WERI-Rb-1 (cell line): Measurements from ENCODE around the gene LRRN4.
"Not testable (repeated sequence)": the region's sequence is repeated elsewhere in the genome, so short reads cannot be mapped to it uniquely, and the experiment has no call there.

Source experiments
- DNase-seq: peaks from one replicate; pipeline ENCODE4 v3.0.0-alpha.2; 2020
- H3K27ac ChIP-seq: fragments of 250-450 bp; sonication (Bioruptor Pico); 2 replicates; pipeline ENCODE4 v1.5.1; 2020; ENCODE audit warnings: mild to moderate bottlenecking, moderate library complexity
- H3K27me3 ChIP-seq: fragments of 250-450 bp; sonication (Bioruptor Pico); 2 replicates; pipeline ENCODE4 v1.5.1; 2021; ENCODE audit warnings: mild to moderate bottlenecking, low read depth, moderate library complexity; ENCODE audit not compliant: insufficient read depth, severe bottlenecking
- H3K36me3 ChIP-seq: fragments of 250-450 bp; sonication (Bioruptor Pico); 2 replicates; pipeline ENCODE4 v1.5.1; 2020; ENCODE audit warnings: mild to moderate bottlenecking, moderate library complexity
- H3K4me3 ChIP-seq: 2 replicates; pipeline ENCODE4 v1.5.1; 2011; ENCODE audit warnings: low read depth, mild to moderate bottlenecking, control low read depth, low read length
- H3K9me3 ChIP-seq: fragments of 250-450 bp; sonication (Bioruptor Pico); 2 replicates; pipeline ENCODE4 v1.5.1; 2021; ENCODE audit warnings: mild to moderate bottlenecking, moderate library complexity; ENCODE audit not compliant: severe bottlenecking
- CTCF ChIP-seq: IDR thresholded peaks from 2 replicates; pipeline ENCODE4 v1.5.1; 2011; ENCODE audit warnings: low read depth, mild to moderate bottlenecking, control low read depth, inconsistent platforms, low read length

LRRN4 gene

DNA sequence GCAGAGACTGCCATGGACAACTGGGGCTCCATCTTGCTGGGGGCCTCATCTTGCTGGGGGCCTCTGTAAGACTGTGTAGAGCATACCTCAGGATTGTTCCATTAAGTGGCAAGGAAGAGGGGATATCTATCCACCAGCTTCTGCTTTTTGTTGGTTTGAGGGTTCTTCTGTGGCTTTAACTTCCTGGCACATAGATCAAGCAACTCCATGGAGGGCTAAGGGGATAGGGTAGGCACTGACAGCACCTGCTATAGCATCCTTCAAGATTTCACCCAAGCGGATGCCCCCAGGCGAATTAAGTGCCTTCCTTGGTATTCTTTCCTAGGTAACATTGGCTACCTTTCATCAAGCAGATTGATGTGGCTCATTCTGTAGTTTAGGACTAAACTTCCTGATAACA is 3.8 kb upstream of the LRRN4 start:
- TF ChIP-seq CTCF = no peak
- Histone ChIP-seq H3K4me3 (no peak overlapping the region), H3K27me3 (no peaks in the 10 kb centered on the region)

DNA sequence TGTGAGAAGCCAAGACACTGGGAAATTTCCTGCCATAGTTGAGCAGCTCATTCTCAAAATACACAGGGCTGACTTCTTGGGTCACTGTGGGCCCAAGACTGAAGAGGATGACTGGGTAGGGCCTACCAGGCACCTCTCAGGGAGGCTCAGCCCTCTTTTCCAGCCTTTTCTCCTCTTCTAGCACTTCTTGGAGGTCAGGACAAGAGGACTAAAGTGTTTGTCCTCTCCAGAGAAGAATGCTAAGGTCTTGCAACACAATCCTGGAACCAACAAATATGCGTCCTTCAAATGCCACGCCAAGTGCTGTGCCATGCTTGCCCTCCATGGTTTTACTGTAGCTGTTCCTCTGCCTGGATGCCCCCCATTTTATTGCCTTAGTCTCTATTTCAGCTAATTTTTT is 3.3 kb upstream of the LRRN4 start:
- Histone ChIP-seq H3K4me3 (no peak overlapping the region), H3K9me3 (no peaks in the 10 kb centered on the region), H3K27ac (no peak overlapping the region), H3K27me3 (no peaks in the 10 kb centered on the region), H3K36me3 (no peaks in the 10 kb centered on the region)
- TF ChIP-seq CTCF = no peak
- no peak for DNase-seq

More for the DNA sequence above, 3.8 kb upstream of the LRRN4 start:
- H3K9me3 ChIP-seq = no peaks in the 10 kb centered on the region
- DNase-seq = no peak
- H3K36me3 ChIP-seq = no peaks in the 10 kb centered on the region
- H3K27ac ChIP-seq = no peak overlapping the region

- TF ChIP-seq CTCF = no peak
- DNase-seq = no peak
- Histone ChIP-seq H3K36me3 (no peaks in the 10 kb centered on the region), H3K27me3 (no peaks in the 10 kb centered on the region), H3K9me3 (no peaks in the 10 kb centered on the region), H3K27ac (no peak overlapping the region), H3K4me3 (no peak overlapping the region)
Observed at GRCh38 chr20:6055981-6056569, 2.2 kb upstream of the LRRN4 start.

DNA sequence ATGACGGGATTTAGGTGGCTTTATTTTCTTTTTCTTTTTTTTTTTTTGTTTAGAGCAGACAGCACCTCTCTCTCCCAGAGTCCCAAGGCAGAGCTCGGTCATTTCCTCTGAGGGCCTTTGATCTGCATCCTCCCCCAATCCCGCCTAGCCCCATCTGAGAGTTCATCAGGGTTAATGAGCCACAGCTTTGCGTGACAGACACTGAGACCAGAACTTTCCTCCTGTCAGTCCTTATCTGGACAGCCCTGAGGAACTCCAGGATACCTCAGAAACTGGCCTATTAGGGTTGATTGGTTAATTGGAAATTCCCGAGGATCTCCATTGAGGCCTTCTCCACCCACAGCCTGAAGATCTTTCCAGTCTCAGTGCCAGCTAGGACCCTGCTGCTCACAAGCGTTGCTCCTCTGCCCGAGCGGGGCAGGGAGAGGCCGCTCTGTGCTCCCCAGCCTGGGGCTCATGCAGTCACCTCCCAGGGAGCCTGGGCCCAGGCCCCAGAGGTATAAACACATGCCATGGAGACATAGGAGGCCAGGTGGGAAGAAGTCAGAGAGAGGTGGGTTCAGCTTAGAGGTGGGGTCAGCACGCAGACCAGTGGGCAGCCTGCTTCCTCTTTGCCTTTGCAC is 1.4 kb upstream of the LRRN4 start:
- DNase-seq = no peak
- Histone ChIP-seq H3K9me3 (no peaks in the 10 kb centered on the region), H3K27ac (no peak overlapping the region), H3K27me3 (no peaks in the 10 kb centered on the region), H3K4me3 (no peak overlapping the region), H3K36me3 (no peaks in the 10 kb centered on the region)
- TF ChIP-seq CTCF = no peak

- not testable (repeated sequence) for H3K27ac ChIP-seq, H3K4me3 ChIP-seq, H3K36me3 ChIP-seq, H3K27me3 ChIP-seq, H3K9me3 ChIP-seq, DNase-seq
Observed at GRCh38 chr20:6054689-6055051, 810 bp upstream of the LRRN4 start.

DNA sequence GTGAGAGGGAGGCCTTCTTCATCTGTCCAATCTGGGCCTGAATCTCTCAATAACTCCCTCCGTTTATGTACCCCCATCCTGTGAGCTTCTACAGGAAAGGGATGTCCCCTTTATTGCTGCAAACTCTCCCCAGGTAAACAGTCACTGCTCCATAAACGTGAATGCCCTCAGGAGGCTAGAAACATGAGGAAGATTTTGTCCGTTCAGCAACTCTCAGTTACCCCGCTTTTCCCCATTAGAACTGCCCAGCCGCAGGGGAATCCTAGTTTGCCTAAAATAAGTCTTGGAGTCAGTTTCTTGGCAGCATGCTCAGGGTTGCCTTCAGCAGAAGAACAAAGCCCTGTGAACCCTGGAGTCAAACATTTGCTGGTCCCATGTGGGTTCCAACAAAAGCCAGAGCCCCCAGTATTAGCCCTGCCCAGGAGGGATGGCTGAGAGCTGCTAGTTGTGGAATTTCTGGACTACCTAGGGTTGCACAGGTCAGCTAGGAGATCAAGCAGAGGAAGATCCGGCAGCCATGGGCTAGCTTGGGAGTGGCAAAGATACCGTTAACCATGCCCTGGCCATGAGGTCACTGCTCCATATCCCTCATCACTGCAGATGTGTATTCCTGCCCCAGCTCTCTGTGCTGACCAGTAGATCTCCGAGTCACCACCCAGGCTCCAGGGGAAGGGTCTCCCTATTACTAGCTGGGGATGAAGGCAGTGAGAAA is 640 bp downstream of the LRRN4 start:
- DNase-seq = no peak
- no peak overlapping the region for H3K27ac ChIP-seq
- H3K4me3 ChIP-seq = no peak overlapping the region
- H3K9me3 ChIP-seq = no peaks in the 10 kb centered on the region
- no peaks in the 10 kb centered on the region for H3K36me3 ChIP-seq
- H3K27me3 ChIP-seq = no peaks in the 10 kb centered on the region
- no peak for TF ChIP-seq CTCF
